DND-41 (cell line): Measurements from ENCODE around the gene PRELID3B.

ENCODE experiments used
- EZH2 ChIP-seq: IDR thresholded peaks from 3 replicates; pipeline ENCODE4 v1.6.1; 2012; ENCODE audit warnings: borderline replicate concordance, low read depth, mild to moderate bottlenecking, moderate library complexity, low read length, inconsistent platforms; ENCODE audit not compliant: severe bottlenecking
- TF ChIP-seq, protein P1 (sequence below): IDR thresholded peaks from 2 replicates; pipeline ENCODE4 v1.5.1; 2012; ENCODE audit warnings: borderline replicate concordance, low read length, moderate library complexity, mild to moderate bottlenecking; ENCODE audit not compliant: poor library complexity, severe bottlenecking; ENCODE audit errors: extremely low read depth

DNA sequence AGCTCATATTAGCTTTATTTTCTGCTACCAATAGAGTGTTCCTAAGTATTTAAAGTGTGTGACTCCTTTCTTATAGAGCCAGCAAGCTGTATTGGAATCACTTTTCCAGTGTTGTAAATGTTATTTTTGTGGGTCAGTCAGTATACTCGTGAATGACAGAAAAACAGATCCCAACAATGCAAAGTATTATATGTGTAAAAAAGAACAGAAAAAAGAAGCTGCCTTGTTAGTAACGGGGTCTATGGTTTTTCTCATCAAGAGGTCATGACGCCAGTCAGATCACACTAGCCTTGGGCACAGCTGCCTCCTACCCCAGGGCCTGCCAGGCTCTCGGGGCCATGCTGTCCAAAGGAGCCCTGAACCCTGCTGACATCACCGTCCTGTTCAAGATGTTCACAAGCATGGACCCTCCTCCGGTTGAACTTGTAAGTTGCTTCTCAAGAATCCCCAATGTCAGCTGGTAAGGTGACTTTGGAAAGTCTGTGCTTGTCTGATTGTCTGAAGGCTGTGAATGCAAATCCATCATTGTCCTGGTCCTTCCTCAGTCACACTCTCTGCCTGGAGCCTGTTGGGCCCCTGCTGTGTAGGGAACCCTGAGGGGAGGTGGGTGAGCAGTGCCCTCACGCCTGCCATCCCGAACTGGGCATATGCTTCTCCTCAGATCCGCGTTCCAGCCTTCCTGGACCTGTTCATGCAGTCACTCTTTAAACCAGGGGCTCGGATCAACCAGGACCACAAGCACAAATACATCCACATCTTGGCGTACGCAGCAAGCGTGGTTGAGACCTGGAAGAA is 51.7 kb downstream of the PRELID3B start:
- TF ChIP-seq, protein P1, sequence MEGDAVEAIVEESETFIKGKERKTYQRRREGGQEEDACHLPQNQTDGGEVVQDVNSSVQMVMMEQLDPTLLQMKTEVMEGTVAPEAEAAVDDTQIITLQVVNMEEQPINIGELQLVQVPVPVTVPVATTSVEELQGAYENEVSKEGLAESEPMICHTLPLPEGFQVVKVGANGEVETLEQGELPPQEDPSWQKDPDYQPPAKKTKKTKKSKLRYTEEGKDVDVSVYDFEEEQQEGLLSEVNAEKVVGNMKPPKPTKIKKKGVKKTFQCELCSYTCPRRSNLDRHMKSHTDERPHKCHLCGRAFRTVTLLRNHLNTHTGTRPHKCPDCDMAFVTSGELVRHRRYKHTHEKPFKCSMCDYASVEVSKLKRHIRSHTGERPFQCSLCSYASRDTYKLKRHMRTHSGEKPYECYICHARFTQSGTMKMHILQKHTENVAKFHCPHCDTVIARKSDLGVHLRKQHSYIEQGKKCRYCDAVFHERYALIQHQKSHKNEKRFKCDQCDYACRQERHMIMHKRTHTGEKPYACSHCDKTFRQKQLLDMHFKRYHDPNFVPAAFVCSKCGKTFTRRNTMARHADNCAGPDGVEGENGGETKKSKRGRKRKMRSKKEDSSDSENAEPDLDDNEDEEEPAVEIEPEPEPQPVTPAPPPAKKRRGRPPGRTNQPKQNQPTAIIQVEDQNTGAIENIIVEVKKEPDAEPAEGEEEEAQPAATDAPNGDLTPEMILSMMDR: no peak
- no peak for TF ChIP-seq EZH2
